HUES6 (cell line): ENCODE data around the gene CPED1.
"Not testable (repeated sequence)": the region's sequence is repeated elsewhere in the genome, so short reads cannot be mapped to it uniquely, and the experiment has no call there.

Experiments
- H3K27ac ChIP-seq: 2 replicates; pipeline ENCODE4 v1.7.0; 2013; ENCODE audit warnings: low read depth, mild to moderate bottlenecking, low read length, inconsistent platforms
- H3K27me3 ChIP-seq: 2 replicates; pipeline ENCODE4 v1.6.1; 2013; ENCODE audit warnings: low read length; ENCODE audit not compliant: control insufficient read depth, insufficient read depth
- H3K36me3 ChIP-seq: 2 replicates; pipeline ENCODE4 v1.6.1; 2013; ENCODE audit warnings: low read length; ENCODE audit not compliant: control insufficient read depth, insufficient read depth
- H3K4me1 ChIP-seq: 2 replicates; pipeline ENCODE4 v1.6.1; 2013; ENCODE audit warnings: low read length; ENCODE audit not compliant: control insufficient read depth, insufficient read depth
- H3K4me3 ChIP-seq: 2 replicates; pipeline ENCODE4 v1.5.1; 2013; ENCODE audit warnings: low read depth, low read length
- H3K9ac ChIP-seq: one replicate; pipeline ENCODE4 v1.6.1; 2013; ENCODE audit warnings: mild to moderate bottlenecking, low read length
- H3K9me3 ChIP-seq: 2 replicates; pipeline ENCODE4 v1.6.1; 2013; ENCODE audit warnings: low read depth, low read length; ENCODE audit not compliant: control insufficient read depth, insufficient read depth

Gene CPED1

DNA sequence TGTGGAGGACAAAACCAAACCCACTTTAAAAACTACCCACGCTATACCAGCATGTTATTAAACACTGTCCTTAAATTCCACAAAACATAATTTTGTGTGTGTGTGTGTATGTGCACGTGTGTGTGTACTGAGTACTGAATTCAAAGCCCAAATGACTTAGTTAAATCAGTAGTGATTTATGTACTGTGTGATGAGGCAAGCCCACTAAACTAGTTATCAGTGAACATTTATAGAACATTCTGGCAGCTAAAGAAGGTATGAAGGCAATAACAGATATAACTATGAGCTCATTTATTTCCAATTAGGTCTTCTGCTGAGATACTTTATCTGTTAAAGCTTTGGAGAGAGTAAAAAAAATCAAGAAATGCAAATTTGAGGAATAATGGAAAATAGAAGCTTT lies 115.1 kb downstream of the CPED1 start:
- H3K9me3 ChIP-seq = no peaks in the 10 kb centered on the region
- H3K4me3 ChIP-seq = no peak overlapping the region
- H3K27me3 ChIP-seq = no peaks in the 10 kb centered on the region
- H3K27ac ChIP-seq = no peak overlapping the region
- H3K36me3 ChIP-seq = no peaks in the 10 kb centered on the region
- H3K4me1 ChIP-seq = peaks cover 13% of the 10 kb centered on the region
- no peak overlapping the region for H3K9ac ChIP-seq

DNA sequence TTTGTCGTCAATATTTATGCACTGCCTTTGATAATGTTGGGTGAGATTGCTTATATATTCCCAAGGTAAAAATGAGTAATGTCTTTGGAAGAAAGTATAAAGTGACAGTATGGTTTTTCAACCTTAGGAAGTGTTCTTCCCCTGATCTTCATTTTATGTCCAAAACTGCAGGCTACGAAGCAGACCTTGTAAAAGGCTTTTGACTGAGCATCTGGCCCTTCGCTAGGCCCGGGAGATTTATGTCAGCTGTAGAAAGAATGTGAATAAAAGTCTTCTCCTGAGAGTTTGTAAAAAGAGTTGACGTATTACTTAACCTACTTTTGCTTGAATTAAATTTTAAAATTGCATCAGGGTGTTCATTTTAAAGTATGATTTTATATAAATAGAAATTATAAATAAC lies 116.8 kb downstream of the CPED1 start:
- no peaks in the 10 kb centered on the region for H3K36me3 ChIP-seq
- no peak overlapping the region for H3K27ac ChIP-seq
- no peak overlapping the region for H3K4me3 ChIP-seq
- no peak overlapping the region for H3K9ac ChIP-seq
- H3K9me3 ChIP-seq = no peaks in the 10 kb centered on the region
- no peaks in the 10 kb centered on the region for H3K27me3 ChIP-seq
- H3K4me1 ChIP-seq = peaks cover 13% of the 10 kb centered on the region

DNA sequence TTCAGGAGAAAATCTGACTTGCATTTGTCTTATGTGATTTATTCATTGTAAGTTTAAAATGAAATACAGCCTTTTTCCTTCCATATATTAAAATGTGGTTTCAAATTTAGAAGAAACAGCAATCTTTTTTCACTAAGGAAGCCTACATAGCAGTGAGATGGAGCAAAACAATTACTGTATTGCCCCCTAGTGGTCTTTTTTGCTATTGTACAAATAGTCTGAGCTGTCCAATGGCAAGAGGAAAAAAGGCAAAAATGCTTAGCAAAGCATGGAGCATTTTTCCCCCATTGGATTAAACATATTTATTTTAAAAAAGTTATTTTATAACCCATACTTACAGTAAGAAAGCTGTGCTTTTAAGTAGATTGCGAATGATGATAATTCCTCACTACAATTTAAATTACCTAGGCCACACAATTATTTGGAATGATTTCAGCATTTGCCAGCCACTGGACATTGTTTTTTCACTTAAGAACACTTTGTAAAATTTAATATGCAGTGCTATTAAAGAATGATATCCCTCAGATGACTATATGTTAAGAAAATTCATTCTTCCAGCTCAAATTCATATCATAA lies 119.5 kb downstream of the CPED1 start:
- Histone ChIP-seq H3K4me3 (no peak overlapping the region), H3K36me3 (no peaks in the 10 kb centered on the region), H3K27me3 (no peaks in the 10 kb centered on the region), H3K27ac (no peak overlapping the region), H3K9me3 (no peaks in the 10 kb centered on the region), H3K4me1 (0 out of 2 replicates have a peak, but pooled peaks cover 3% of the 10 kb centered on the region), H3K9ac (no peak overlapping the region)

DNA sequence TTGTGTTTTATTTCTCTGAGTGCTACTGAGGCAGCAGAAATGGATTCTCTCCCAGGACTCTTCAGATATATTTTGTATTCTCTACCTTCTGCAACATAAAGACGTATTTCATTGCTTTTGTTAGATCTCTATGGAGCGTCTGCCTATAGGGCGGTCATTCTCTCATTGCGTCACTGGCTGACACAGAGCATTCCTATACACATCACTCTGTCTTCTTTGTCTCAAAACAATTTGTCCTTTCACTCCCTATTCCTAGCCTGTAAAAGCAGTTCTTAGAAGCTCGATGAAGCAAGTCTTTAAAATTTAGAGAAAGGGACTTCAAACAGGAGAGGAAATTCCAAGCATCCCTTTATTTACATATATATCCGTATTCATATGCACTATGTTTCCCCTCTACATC lies 120.6 kb downstream of the CPED1 start:
- Histone ChIP-seq H3K36me3 (no peaks in the 10 kb centered on the region), H3K27ac (no peak overlapping the region), H3K4me3 (no peak overlapping the region), H3K4me1 (no peaks in the 10 kb centered on the region), H3K9me3 (peaks cover 2% of the 10 kb centered on the region; the same call in 1 of the 2 replicates), H3K27me3 (no peaks in the 10 kb centered on the region), H3K9ac (no peak overlapping the region)

DNA sequence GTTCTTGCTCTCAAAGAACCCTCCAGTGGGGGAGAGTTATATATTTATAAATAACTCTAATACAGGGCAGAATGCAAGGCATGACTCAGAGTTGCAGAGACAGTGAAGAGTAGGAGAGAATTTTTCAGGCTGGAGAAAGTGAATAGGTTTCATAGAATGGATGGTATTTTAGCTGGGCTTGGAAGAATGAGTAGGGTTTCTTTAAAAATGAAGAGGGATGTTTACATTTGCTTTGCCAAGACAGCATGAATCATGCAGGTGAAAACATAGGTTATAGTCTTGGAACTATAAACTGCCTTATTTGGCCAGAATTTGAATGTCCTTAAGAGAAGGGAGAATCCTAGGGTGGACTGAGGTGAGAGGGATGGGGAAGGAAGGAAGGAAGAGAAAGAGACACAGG lies 124.8 kb downstream of the CPED1 start:
- Histone ChIP-seq H3K4me3 (no peak overlapping the region), H3K9me3 (peaks cover 5% of the 10 kb centered on the region; the same call in 1 of the 2 replicates), H3K27me3 (no peaks in the 10 kb centered on the region), H3K27ac (no peak overlapping the region), H3K9ac (no peak overlapping the region), H3K4me1 (no peaks in the 10 kb centered on the region), H3K36me3 (no peaks in the 10 kb centered on the region)

DNA sequence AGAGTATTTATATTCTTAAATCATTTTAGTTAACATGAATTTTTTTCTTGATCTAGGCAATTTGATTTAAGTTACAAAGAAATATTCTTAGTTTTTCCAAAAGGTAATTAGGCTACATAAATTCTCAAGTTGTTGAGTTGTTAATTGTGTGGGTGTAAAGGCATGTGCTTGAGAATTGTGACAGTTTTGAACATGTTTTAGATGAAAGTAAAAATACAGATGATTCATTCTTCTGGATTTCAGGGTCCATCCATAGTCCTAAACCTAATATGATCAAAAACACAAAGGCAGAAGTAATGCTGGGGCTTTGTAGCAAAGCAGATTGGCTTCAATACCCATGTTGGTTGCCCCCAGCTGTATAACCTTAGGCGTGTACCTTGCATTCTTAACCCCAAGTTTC lies 127.9 kb downstream of the CPED1 start:
- peaks cover 5% of the 10 kb centered on the region; the same call in 1 of the 2 replicates for H3K9me3 ChIP-seq
- H3K27ac ChIP-seq = no peak overlapping the region
- H3K9ac ChIP-seq = no peak overlapping the region
- H3K4me1 ChIP-seq = no peaks in the 10 kb centered on the region
- no peaks in the 10 kb centered on the region for H3K36me3 ChIP-seq
- no peaks in the 10 kb centered on the region for H3K27me3 ChIP-seq
- no peak overlapping the region for H3K4me3 ChIP-seq

DNA sequence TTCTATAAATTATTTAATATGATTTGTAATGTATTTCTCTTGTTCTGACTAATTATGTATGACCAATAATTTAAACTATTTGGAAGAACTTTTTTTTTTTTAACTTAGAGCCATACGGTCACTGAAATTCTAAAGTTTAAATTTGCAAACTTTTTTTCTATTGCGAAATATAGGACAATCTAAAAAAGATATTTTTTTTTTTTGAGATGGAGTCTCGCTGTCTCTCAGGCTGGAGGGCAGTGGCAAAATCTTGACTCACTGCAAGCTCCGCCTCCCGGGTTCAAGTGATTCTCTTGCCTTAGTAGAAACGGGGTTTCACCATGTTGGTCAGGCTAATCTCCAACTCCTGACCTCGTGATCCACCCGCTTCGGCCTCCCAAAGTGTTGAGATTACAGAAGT lies 130.5 kb downstream of the CPED1 start:
- no peak overlapping the region for H3K27ac ChIP-seq
- peaks cover 4% of the 10 kb centered on the region; the same call in 1 of the 2 replicates for H3K9me3 ChIP-seq
- H3K4me3 ChIP-seq = no peak overlapping the region
- no peaks in the 10 kb centered on the region for H3K36me3 ChIP-seq
- H3K9ac ChIP-seq = no peak overlapping the region
- no peaks in the 10 kb centered on the region for H3K4me1 ChIP-seq
- no peaks in the 10 kb centered on the region for H3K27me3 ChIP-seq

DNA sequence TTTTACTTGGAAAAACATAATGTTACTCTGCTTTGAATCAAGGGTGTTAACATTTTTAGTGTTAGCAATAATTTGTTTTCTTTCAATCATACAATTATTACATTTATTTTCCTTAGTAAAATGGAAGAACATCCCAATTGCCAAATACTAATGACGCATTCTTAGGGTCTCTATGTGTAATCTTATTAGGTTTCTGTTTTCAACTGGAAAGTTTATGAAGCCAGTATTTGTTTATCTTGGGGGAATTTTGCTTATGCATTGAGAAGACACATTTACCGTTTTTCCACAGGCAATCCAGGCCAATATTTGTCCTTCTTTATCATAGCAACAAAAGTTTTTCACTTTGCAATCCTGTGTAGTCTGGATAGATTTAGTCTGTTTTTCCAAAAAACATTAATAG lies 134.5 kb downstream of the CPED1 start:
- H3K27ac ChIP-seq = no peak overlapping the region
- H3K4me1 ChIP-seq = no peaks in the 10 kb centered on the region
- no peak overlapping the region for H3K4me3 ChIP-seq
- no peaks in the 10 kb centered on the region for H3K27me3 ChIP-seq
- H3K9me3 ChIP-seq = no peaks in the 10 kb centered on the region
- no peaks in the 10 kb centered on the region for H3K36me3 ChIP-seq
- no peak overlapping the region for H3K9ac ChIP-seq

DNA sequence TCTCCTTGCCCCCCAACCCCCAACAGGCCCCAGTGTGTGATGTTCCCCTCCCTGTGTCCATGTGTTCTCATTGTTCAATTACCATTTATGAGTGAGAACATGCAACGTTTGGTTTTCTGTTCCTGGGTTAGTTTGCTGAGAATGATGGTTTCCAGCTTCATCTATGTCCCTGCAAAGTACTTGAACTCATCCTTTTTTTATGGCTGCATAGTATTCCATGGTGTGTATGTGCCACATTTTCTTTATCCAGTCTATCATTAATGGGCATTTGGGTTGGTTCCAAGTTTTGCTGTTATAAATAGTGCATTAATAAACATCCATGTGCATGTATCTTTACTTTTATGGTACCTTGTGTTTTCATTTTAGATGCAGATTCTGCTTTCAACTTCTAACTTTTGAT lies 136.9 kb downstream of the CPED1 start:
- H3K27ac ChIP-seq, H3K4me3 ChIP-seq, H3K9ac ChIP-seq, H3K4me1 ChIP-seq, H3K9me3 ChIP-seq, H3K27me3 ChIP-seq, H3K36me3 ChIP-seq: not testable (repeated sequence)

DNA sequence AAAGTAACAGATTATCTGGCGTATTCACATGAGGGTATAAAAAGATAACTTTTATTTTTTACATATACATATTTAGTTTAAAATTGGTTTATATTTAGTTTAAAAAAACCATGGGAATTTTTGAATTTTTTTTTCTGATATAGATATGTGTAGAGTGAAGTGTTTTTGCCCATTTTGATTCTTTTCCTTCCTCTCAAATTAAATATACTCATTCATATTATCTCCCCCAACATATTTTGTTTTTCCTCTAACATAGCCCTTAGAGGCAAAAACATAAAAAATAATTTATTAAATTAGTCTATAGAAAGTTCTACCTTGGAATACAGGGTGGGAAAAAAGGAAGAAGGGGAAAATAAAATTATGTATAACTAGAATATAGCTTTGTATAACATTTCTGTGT lies 137.7 kb downstream of the CPED1 start:
- no peak overlapping the region for H3K27ac ChIP-seq
- H3K4me3 ChIP-seq = no peak overlapping the region
- H3K27me3 ChIP-seq = no peaks in the 10 kb centered on the region
- H3K4me1 ChIP-seq = peaks cover 2% of the 10 kb centered on the region; the same call in 1 of the 2 replicates
- no peak overlapping the region for H3K9ac ChIP-seq
- no peaks in the 10 kb centered on the region for H3K9me3 ChIP-seq
- no peaks in the 10 kb centered on the region for H3K36me3 ChIP-seq

DNA sequence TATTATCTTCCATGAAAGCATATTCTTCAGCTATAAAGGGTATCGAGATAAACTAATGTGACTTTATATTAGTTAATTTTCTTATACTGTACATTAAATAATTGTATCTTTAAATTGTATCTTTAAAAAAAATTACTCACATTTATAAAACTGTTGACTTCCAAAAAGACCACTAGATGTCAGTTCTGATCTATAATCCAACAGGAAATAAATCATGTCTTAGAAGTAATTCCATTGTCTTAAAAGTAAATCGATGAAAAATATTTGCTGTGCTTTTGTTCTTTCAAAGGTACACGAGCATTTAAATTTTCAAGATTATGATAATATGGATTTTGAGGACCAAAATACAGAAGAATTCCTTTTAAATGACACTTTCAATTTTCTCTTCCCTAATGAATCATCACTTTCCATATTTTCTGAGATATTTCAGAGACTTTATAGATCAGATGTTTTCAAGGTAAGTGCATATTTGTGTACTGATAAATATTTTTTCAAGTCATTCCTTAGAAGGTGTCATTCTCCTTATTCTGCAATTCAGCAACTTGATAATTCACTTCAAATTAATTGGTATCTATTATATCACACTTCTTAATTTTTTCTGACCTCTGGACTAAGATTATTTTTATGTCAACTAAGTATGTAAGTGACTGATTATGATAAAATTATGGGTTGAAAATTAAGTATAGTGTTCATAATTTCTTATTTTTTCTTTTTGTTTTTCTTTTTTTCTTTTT lies 138.5 kb downstream of the CPED1 start:
- no peak overlapping the region for H3K27ac ChIP-seq
- H3K9me3 ChIP-seq = no peaks in the 10 kb centered on the region
- no peaks in the 10 kb centered on the region for H3K36me3 ChIP-seq
- H3K27me3 ChIP-seq = no peaks in the 10 kb centered on the region
- H3K9ac ChIP-seq = no peak overlapping the region
- H3K4me1 ChIP-seq = peaks cover 2% of the 10 kb centered on the region; the same call in 1 of the 2 replicates
- no peak overlapping the region for H3K4me3 ChIP-seq
